Activated B cell treated with CpG ODN at 0.5 μM for 24 hours (primary cell): Measurements from ENCODE around the gene ZNF175. TPM values are rescaled to one million over a fixed set of nuclear protein-coding genes. Genes with fewer than 3 reads are reported as not detected.

ENCODE experiments used
- ATAC-seq: fragments of 200-7000 bp; cut with Tn5 transposase; one replicate; pipeline ENCODE4 v1.10.0; 2021; ENCODE audit warnings: low read depth, mild to moderate bottlenecking, moderate library complexity
- CTCF ChIA-PET: fragments of 350-600 bp; sonication (Branson Sonifier 250); formaldehyde crosslinking; loops from one replicate; lab custom pipeline; 2021; ENCODE audit warnings: antibody characterized with exemption; lab: Charles Lee
- POLR2A ChIA-PET: fragments of 350-600 bp; sonication (Branson Sonifier 250); formaldehyde crosslinking; loops from one replicate; lab custom pipeline; 2021; ENCODE audit warnings: antibody characterized with exemption; lab: Charles Lee
- DNase-seq: peaks from one replicate; pipeline ENCODE4 v3.0.0; 2022
- H3K27ac Mint-ChIP-seq: one replicate; pipeline ENCODE4 v1.8.0; 2020; ENCODE audit warnings: mixed read lengths
- H3K27me3 Mint-ChIP-seq: one replicate; pipeline ENCODE4 v1.8.0; 2021; ENCODE audit warnings: mixed read lengths
- H3K36me3 Mint-ChIP-seq: one replicate; pipeline ENCODE4 v1.8.0; 2021; ENCODE audit warnings: low read depth, mixed read lengths
- H3K4me1 Mint-ChIP-seq: one replicate; pipeline ENCODE4 v1.8.0; 2021; ENCODE audit warnings: mixed read lengths
- H3K4me3 Mint-ChIP-seq: one replicate; pipeline ENCODE4 v1.8.0; 2020; ENCODE audit warnings: mild to moderate bottlenecking, mixed read lengths
- H3K9me3 Mint-ChIP-seq: one replicate; pipeline ENCODE4 v1.8.0; 2020; ENCODE audit warnings: mixed read lengths
- CTCF ChIP-seq: fragments of 200-600 bp; IDR thresholded peaks from one replicate; pipeline ENCODE4 v1.8.0; 2022; ENCODE audit warnings: antibody characterized with exemption, mild to moderate bottlenecking
- intact Hi-C: fragments of 100-400 bp; cut with micrococcal nuclease; formaldehyde crosslinking; loops from one replicate; pipeline ENCODE4 v1.15.1; 2024
- total RNA-seq: library from RNA; stranded (reverse); gene quantifications from 2 replicates; pipeline ENCODE4 v1.2.3, GENCODE V29; 2022

Gene ZNF175
- total RNA-seq = 20.6 and 23.6 TPM in 2 replicates

- H3K36me3 Mint-ChIP-seq = peaks cover 36% of the 10 kb centered on the region
- H3K27me3 Mint-ChIP-seq = no peaks in the 10 kb centered on the region
- peak within 1 kb of the TSS; percentile 86 for H3K27ac Mint-ChIP-seq
- H3K4me3 Mint-ChIP-seq = peak within 1 kb of the TSS; percentile 96
- no peak for TF ChIP-seq CTCF
- intact Hi-C loops = loop anchor here (1.0 to 2.0 kb wide), 4 partner anchors 20 to 40 kb away; partner anchors contain the start of gene SIGLEC6
- no peaks in the 10 kb centered on the region for H3K9me3 Mint-ChIP-seq
- ChIA-PET POLR2A (interaction anchor here (0.7 to 1.6 kb wide), 7 partner anchors 19 to 1533 kb away, joined by 3 to 9 read pairs (median 5); no protein-coding TSS in a partner anchor), CTCF (interaction anchor here (1.0 to 1.2 kb wide), 2 partner anchors 57 to 99 kb away, joined by 3 to 4 read pairs; no protein-coding TSS in a partner anchor)
- peaks cover 38% of the 10 kb centered on the region for H3K4me1 Mint-ChIP-seq
- ATAC-seq (peak; percentile 93), DNase-seq (peak; percentile 68)
Measured at GRCh38 chr19:51570962-51571575, at the start of gene ZNF175. Gene ZNF175, plus strand, starts transcription at chr19:51571283. Its CDS starts 2,047 bp downstream, at chr19:51573330.

GRCh38 chr19:51521357-51521756 lies 49.7 kb upstream of the ZNF175 start:
- ATAC-seq = no peak
- H3K27me3 Mint-ChIP-seq = no peaks in the 10 kb centered on the region
- intact Hi-C loops = no loop called here
- H3K4me1 Mint-ChIP-seq = peaks cover 45% of the 10 kb centered on the region
- POLR2A ChIA-PET = no interaction called here
- H3K27ac Mint-ChIP-seq = no peak overlapping the region
- H3K4me3 Mint-ChIP-seq = no peak overlapping the region
- DNase-seq = no peak
- peaks cover 5% of the 10 kb centered on the region for H3K9me3 Mint-ChIP-seq
- TF ChIP-seq CTCF = no peak
- CTCF ChIA-PET = no interaction called here
- H3K36me3 Mint-ChIP-seq = peaks cover 56% of the 10 kb centered on the region

GRCh38 chr19:51521781-51522180 lies 49.3 kb upstream of the ZNF175 start:
- intact Hi-C loops = no loop called here
- peaks cover 5% of the 10 kb centered on the region for H3K9me3 Mint-ChIP-seq
- no peak for ATAC-seq
- peaks cover 53% of the 10 kb centered on the region for H3K36me3 Mint-ChIP-seq
- ChIA-PET CTCF (no interaction called here), POLR2A (interaction anchor here (0.6 to 0.7 kb wide), 2 partner anchors 9 to 121 kb away, joined by 3 to 5 read pairs; no protein-coding TSS in a partner anchor)
- TF ChIP-seq CTCF = no peak
- H3K27ac Mint-ChIP-seq = no peak overlapping the region
- DNase-seq = no peak
- no peak overlapping the region for H3K4me3 Mint-ChIP-seq
- no peaks in the 10 kb centered on the region for H3K27me3 Mint-ChIP-seq
- H3K4me1 Mint-ChIP-seq = peaks cover 49% of the 10 kb centered on the region

- ChIA-PET POLR2A (no interaction called here), CTCF (no interaction called here)
- TF ChIP-seq CTCF = no peak
- no peak overlapping the region for H3K27ac Mint-ChIP-seq
- intact Hi-C loops = no loop called here
- H3K4me1 Mint-ChIP-seq = peaks cover 75% of the 10 kb centered on the region
- DNase-seq (no peak), ATAC-seq (no peak)
- no peak overlapping the region for H3K4me3 Mint-ChIP-seq
- peaks cover 46% of the 10 kb centered on the region for H3K36me3 Mint-ChIP-seq
- H3K9me3 Mint-ChIP-seq = no peaks in the 10 kb centered on the region
- no peaks in the 10 kb centered on the region for H3K27me3 Mint-ChIP-seq
Measured at GRCh38 chr19:51524666-51525264, 46.3 kb upstream of the ZNF175 start.

GRCh38 chr19:51525651-51526050 lies 45.4 kb upstream of the ZNF175 start:
- POLR2A ChIA-PET = no interaction called here

More at GRCh38 chr19:51525651-51526050, 45.4 kb upstream of the ZNF175 start:
- no peak for TF ChIP-seq CTCF
- Mint-ChIP-seq H3K4me1 (peaks cover 83% of the 10 kb centered on the region), H3K9me3 (no peaks in the 10 kb centered on the region), H3K4me3 (no peak overlapping the region), H3K27me3 (no peaks in the 10 kb centered on the region), H3K27ac (no peak overlapping the region), H3K36me3 (peaks cover 43% of the 10 kb centered on the region)
- ATAC-seq = no peak
- no peak for DNase-seq
- CTCF ChIA-PET = no interaction called here
- intact Hi-C loops = no loop called here
